Peyer's patch (tissue), 4 donors: ENCODE measurements around the gene ZNF391.

ENCODE experiments used
- CTCF ChIP-seq, 6 experiments: fragments of 450-650 bp in 4 of 6; fragments of 200-600 bp in 2 of 6; sonication (generic) in 1 of 6; IDR thresholded peaks; one replicate each; pipeline ENCODE4 v1.5.1; 2017 to 2019; ENCODE audit warnings: antibody characterized with exemption in 6 of 6, mild to moderate bottlenecking in 3 of 6, moderate library complexity in 1 of 6
- POLR2A ChIP-seq, 2 donors: fragments of 450-650 bp; IDR thresholded peaks; one replicate each; pipeline ENCODE4 v1.5.1; 2017; ENCODE audit warnings: antibody characterized with exemption in 2 of 2, mild to moderate bottlenecking in 2 of 2, moderate library complexity in 2 of 2

- no peak for TF ChIP-seq CTCF (IDR thresholded peaks at IDR 0.05)
- no peak for TF ChIP-seq POLR2A (IDR thresholded peaks at IDR 0.05)
Measured at GRCh38 chr6:27439371-27439770, 50.8 kb downstream of the ZNF391 start.
